Psoas muscle (tissue), 8 donors: ENCODE measurements around the gene BRD3OS. TPM values are rescaled to one million over a fixed set of nuclear protein-coding genes. Genes with fewer than 3 reads are reported as not detected.
"Not testable (repeated sequence)": the region's sequence is repeated elsewhere in the genome, so short reads cannot be mapped to it uniquely, and the experiment has no call there.

Experiments used
- ATAC-seq, 4 donors: fragments of 200-7000 bp; cut with Tn5 transposase; one replicate each; pipeline ENCODE4 v1.9.1; 2020; ENCODE audit warnings: moderate library complexity in 3 of 4, mild to moderate bottlenecking in 2 of 4
- DNase-seq, 2 donors: peaks; one replicate each; pipeline ENCODE4 v3.0.0-alpha.2; 2020
- H3K27ac ChIP-seq: fragments of 200-600 bp; one replicate; pipeline ENCODE4 v1.8.0; 2022
- H3K27me3 ChIP-seq, 3 donors: fragments of 200-600 bp in 1 of 3; one replicate each; pipeline versions ENCODE4 v1.6.1 to v1.8.0; 2013 to 2022; ENCODE audit warnings: low read length in 2 of 3, mild to moderate bottlenecking in 2 of 3, moderate library complexity in 1 of 3; ENCODE audit not compliant: insufficient read depth in 3 of 3
- H3K36me3 ChIP-seq, 2 donors: fragments of 200-600 bp in 1 of 2; one replicate each; pipeline versions ENCODE4 v1.6.1 to v1.8.0; 2013 to 2022; ENCODE audit warnings: low read depth in 1 of 2, mild to moderate bottlenecking in 1 of 2, moderate library complexity in 1 of 2; ENCODE audit not compliant: insufficient read depth in 1 of 2
- H3K4me1 ChIP-seq: fragments of 200-600 bp; one replicate; pipeline ENCODE4 v1.8.0; 2022
- H3K4me3 ChIP-seq: fragments of 200-600 bp; one replicate; pipeline ENCODE4 v1.8.0; 2022; ENCODE audit warnings: mild to moderate bottlenecking
- H3K9me3 ChIP-seq: fragments of 200-600 bp; one replicate; pipeline ENCODE4 v1.8.0; 2022
- WGBS, 3 donors: extraction: QIAGEN DNeasy Blood & Tissue Kit; methylation state at CpG; one replicate each; pipeline versions ENCODE4 v1.1.6 to v1.1.7; 2013; 5-methylcytosine and 5-hydroxymethylcytosine counted together
- intact Hi-C, 2 donors: fragments of 100-400 bp; cut with DNase I; formaldehyde crosslinking; loops; one replicate each; pipeline versions ENCODE4 v1.11.0 to v1.14.2; 2022
- polyA plus RNA-seq, 3 donors: library from polyadenylated mRNA; stranded (reverse); fragments of 200-250 nt; gene quantifications; one replicate each; pipeline ENCODE4 v1.2.3, GENCODE V29; 2013
- total RNA-seq, 4 donors: library from RNA; stranded (reverse); fragmentation: NEBNext Ultra II Directional in 2 of 4; extraction: Animal tissue kit (Norgen Biotek cat#: 25700) in 2 of 4; gene quantifications; one replicate each; pipeline versions ENCODE4 v1.2.1 to v1.2.4, GENCODE V29; 2021 to 2023
- TF ChIP-seq, protein P1 (sequence below): fragments of 200-600 bp; IDR thresholded peaks from one replicate; pipeline ENCODE4 v1.8.0; 2022; ENCODE audit warnings: antibody characterized with exemption
- donor health status: healthy with polysubstance abuse.
- donor health status: DM: no; HTN: no; CAD: no; lungs with moderate emphysema.
- donor health status: Bipolar disorder and iron deficiency.
- donor health status: healthy.
- donor health status: DM: yes; HTN: yes; CAD: no.
- donor health status: DM: no; HTN: no; CAD: no.
- donor health status: DM: no; HTN: no; CAD: no.
- donor health status: DM: yes; HTN: yes; CAD: no.

Gene BRD3OS
- total and polyA plus RNA-seq, 7 donors: 1.2 to 8.7 (median 4.1) TPM

DNA sequence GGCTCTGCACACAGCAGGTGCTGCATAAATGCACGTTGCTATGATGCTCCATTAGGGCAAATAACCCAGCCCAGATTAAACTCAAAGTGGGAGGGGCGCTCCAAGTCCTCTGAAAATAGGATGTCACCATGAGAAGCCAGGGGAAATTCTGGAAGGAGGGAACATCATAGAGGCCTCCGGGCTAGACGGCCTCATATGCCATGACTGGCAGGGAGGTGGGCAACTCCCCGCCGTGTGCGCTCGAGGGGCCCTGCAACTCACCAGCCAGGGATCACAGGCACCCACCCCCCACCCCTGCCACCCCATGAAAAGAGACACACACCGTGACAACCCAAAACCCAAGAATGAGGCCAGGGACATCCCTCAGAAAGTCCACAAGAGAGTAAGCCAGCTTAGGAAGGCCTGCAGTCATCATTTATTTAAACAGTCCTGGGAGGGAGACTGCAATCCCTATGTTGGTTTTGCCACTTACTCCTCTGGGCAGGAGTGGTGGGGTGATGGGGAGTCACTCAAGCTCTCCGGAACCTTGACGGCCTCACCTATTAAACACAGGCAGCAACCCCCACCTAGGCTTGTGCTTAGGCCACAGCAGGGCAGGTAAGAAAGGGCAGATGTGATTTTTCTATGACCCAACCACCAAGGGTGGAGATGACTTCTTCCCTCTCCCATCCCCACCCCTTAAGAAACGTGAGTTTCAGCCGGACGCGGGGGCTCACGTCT lies 37.2 kb upstream of the BRD3OS start:
- WGBS, 3 donors: 80 to 86% (median 83%) methylated on average over 16 of the region's 16 CpGs
- TF ChIP-seq, protein P1, sequence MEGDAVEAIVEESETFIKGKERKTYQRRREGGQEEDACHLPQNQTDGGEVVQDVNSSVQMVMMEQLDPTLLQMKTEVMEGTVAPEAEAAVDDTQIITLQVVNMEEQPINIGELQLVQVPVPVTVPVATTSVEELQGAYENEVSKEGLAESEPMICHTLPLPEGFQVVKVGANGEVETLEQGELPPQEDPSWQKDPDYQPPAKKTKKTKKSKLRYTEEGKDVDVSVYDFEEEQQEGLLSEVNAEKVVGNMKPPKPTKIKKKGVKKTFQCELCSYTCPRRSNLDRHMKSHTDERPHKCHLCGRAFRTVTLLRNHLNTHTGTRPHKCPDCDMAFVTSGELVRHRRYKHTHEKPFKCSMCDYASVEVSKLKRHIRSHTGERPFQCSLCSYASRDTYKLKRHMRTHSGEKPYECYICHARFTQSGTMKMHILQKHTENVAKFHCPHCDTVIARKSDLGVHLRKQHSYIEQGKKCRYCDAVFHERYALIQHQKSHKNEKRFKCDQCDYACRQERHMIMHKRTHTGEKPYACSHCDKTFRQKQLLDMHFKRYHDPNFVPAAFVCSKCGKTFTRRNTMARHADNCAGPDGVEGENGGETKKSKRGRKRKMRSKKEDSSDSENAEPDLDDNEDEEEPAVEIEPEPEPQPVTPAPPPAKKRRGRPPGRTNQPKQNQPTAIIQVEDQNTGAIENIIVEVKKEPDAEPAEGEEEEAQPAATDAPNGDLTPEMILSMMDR: no peak

DNA sequence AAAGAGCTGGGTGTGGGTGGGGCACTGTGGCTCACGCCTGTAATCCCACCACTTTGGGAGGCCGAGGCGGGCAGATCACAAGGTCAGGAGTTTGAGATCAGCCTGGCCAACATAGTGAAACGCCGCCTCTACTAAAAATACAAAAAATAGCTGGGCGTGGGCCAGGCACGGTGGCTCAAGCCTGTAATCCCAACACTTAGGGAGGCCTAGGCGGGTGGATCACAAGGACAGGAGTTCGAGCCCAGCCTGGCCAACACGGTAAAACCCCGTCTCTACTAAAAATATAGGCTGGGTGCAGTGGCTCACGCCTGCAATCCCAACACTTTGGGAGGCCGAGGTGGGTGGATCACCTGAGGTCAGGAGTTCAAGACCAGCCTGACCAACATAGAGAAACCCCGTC lies 36.5 kb upstream of the BRD3OS start:
- H3K36me3 ChIP-seq, ATAC-seq, H3K27ac ChIP-seq, intact Hi-C loops, H3K9me3 ChIP-seq, H3K4me1 ChIP-seq, H3K4me3 ChIP-seq: not testable (repeated sequence)
- peaks cover 0 to 33% (median 8%) of the 10 kb centered on the region in 3 donors for H3K27me3 ChIP-seq
- WGBS, 3 donors: 85 to 90% (median 88%) methylated on average over 14 of the region's 14 CpGs
- peak in 1 of 2 donors; percentile 9 for DNase-seq

More for the DNA sequence above, 37.2 kb upstream of the BRD3OS start:
- Histone ChIP-seq H3K4me1 (peaks cover 4% of the 10 kb centered on the region), H3K27me3 (peaks cover 0 to 26% (median 8%) of the 10 kb centered on the region in 3 donors), H3K9me3 (no peaks in the 10 kb centered on the region), H3K4me3 (no peak overlapping the region), H3K27ac (no peak overlapping the region), H3K36me3 (no peaks in the 10 kb centered on the region)
- intact Hi-C loops: no loop called here
- DNase-seq (peak in 1 of 2 donors; percentile 19), ATAC-seq (no peak)

DNA sequence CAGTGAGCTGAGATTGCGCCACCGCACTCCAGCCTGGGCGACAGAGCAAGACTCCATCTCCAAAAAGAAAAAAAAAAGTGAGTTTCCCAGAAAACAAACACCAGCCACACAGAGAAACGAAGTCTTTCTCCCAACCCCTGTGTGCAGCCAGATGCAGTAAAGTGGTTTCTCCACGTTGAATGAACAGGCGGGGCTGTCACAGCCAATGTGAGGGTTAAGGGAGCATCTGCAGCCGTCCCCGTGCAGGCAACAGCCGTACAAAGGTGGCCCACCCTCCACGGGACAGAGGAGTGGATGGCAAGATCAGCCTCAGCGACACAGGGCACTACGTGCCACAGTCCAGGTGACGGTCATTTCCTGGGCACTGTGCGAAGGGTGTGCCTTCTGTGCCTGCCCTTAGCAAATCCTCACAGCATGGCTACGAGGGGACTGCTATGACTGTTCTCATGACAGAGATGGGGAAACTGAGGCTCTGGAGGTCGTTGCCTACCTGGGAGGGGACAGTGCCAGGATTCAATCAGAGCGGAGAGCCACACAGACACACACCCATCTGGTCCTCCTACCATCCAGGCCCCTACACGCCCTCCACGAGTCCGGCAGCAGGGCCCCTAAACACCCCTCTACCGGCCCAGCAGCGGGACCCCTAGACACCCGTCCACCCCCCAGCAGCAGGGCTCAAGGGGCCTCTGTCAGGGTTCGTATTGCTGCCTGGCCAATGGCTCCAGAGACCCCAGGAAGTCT lies 35.5 kb upstream of the BRD3OS start:
- Histone ChIP-seq H3K4me1 (peaks cover 4% of the 10 kb centered on the region), H3K4me3 (no peak overlapping the region), H3K27me3 (peaks cover 0 to 43% (median 8%) of the 10 kb centered on the region in 3 donors), H3K9me3 (no peaks in the 10 kb centered on the region), H3K27ac (no peak overlapping the region), H3K36me3 (no peaks in the 10 kb centered on the region)
- 74 to 82% (median 76%) methylated on average over 22 to 24 of the region's 24 CpGs for WGBS, 3 donors
- ATAC-seq (no peak), DNase-seq (peak in 1 of 2 donors; percentile 19)
- intact Hi-C loops: loop anchor here in 1 of 2 donors (5.0 kb wide), 1 partner anchor 113 kb away; no protein-coding TSS in a partner anchor
- TF ChIP-seq, protein P1: no peak

DNA sequence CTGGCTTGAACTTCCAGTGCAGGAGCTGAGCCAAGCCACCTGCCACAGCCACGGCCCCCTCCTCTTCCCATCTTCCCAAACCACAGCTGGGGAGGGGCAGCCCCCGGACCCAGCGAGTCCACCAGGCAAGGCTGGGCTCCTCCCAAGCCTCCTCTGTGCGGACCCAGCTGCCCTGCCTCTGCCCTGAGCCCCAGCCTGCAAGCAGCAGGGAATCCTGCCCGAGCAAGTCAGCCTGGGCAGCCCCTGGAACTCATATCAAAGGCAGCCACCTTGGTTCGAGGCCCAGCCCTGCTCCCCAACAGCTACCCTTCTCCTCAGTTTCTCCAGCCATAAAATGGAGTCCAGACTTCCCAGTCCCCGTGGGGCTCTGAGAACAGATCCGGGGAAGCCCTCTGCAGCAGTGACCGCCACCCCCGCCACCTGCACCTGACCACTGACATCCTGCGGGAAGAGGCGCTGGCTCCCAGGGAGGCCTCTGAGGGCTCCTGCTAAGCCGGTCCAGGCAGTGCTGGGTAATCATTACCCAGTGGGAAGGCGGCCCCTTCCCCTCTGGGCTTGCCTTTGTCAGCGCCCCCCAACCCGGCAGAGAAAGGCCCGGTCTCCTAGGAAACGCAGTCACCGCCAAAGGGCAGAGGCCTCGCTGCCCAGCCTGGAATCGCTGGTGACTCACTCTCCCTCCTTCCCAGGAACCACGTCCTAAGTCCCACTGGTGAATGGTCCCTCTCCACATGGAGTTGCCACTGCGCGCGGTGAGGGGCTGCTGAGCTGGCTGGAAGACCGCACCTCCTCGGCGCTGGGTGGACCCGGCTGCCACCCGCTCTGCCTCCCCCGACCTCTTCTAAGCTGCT lies 34.7 kb upstream of the BRD3OS start:
- DNase-seq (peak; percentile 62 to 71), ATAC-seq (no peak)
- H3K9me3 ChIP-seq: no peaks in the 10 kb centered on the region
- intact Hi-C loops: loop anchor here in 1 of 2 donors (5.0 kb wide), 1 partner anchor 112 kb away; no protein-coding TSS in a partner anchor
- no peaks in the 10 kb centered on the region for H3K36me3 ChIP-seq
- H3K4me3 ChIP-seq: peak overlapping the region; percentile 64
- H3K27ac ChIP-seq: no peak overlapping the region
- TF ChIP-seq, protein P1: no peak
- 30 to 46% (median 37%) methylated on average over 27 to 31 of the region's 31 CpGs for WGBS, 3 donors
- peaks cover 4% of the 10 kb centered on the region for H3K4me1 ChIP-seq
- H3K27me3 ChIP-seq: peaks cover 0 to 49% (median 8%) of the 10 kb centered on the region in 3 donors
